CD4-positive, CD25-positive, alpha-beta regulatory T cell (primary cell): Measurements from ENCODE around the gene PAPPA. TPM values are rescaled to one million over a fixed set of nuclear protein-coding genes. Genes with fewer than 3 reads are reported as not detected.

Experiments
- ATAC-seq, 2 donors: fragments of 150-1000 bp; cut with Tn5 transposase; one replicate each; pipeline ENCODE4 v1.10.0; 2021; ENCODE audit warnings: low read depth in 2 of 2, moderate number of reproducible peaks in 2 of 2, moderate library complexity in 1 of 2
- DNase-seq, 3 donors: peaks; one replicate each; pipeline versions ENCODE4 v3.0.0 to v3.0.0-alpha.2; 2012 to 2022; ENCODE audit warnings: mixed read lengths in 1 of 3
- H3K27ac ChIP-seq: one replicate; pipeline ENCODE4 v1.7.0; 2013; ENCODE audit warnings: mild to moderate bottlenecking, low read length; ENCODE audit not compliant: insufficient read depth, poor library complexity, severe bottlenecking
- H3K27me3 ChIP-seq: one replicate; pipeline ENCODE4 v1.7.0; 2013; ENCODE audit warnings: low read length; ENCODE audit not compliant: control insufficient read depth, insufficient read depth
- H3K36me3 ChIP-seq: one replicate; pipeline ENCODE4 v1.7.0; 2013; ENCODE audit warnings: mild to moderate bottlenecking, low read length, moderate library complexity; ENCODE audit not compliant: control insufficient read depth, insufficient read depth
- H3K4me1 ChIP-seq: 2 replicates; pipeline ENCODE4 v1.7.0; 2013; ENCODE audit warnings: mild to moderate bottlenecking, low read length; ENCODE audit not compliant: insufficient read depth, control insufficient read depth, poor library complexity, severe bottlenecking
- H3K4me3 ChIP-seq: one replicate; pipeline ENCODE4 v1.7.0; 2013; ENCODE audit warnings: low read depth, mild to moderate bottlenecking, low read length, moderate library complexity
- H3K9me3 ChIP-seq, 2 experiments: 1 replicate in 1 of 2; 2 replicates in 1 of 2; pipeline ENCODE4 v1.7.0; 2013; ENCODE audit warnings: low read length in 2 of 2, mild to moderate bottlenecking in 1 of 2, moderate library complexity in 1 of 2; ENCODE audit not compliant: control insufficient read depth in 2 of 2
- H3K27ac Mint-ChIP-seq, 3 donors: one replicate each; pipeline ENCODE4 v1.8.0; 2020 to 2022; ENCODE audit warnings: mild to moderate bottlenecking in 3 of 3, mixed read lengths in 3 of 3, moderate library complexity in 2 of 3
- H3K27me3 Mint-ChIP-seq: one replicate; pipeline ENCODE4 v1.8.0; 2022; ENCODE audit warnings: mild to moderate bottlenecking, mixed read lengths
- H3K36me3 Mint-ChIP-seq: one replicate; pipeline ENCODE4 v1.8.0; 2020; ENCODE audit warnings: mixed read lengths
- H3K4me1 Mint-ChIP-seq, 4 donors: one replicate each; pipeline ENCODE4 v1.8.0; 2020 to 2022; ENCODE audit warnings: mixed read lengths in 4 of 4, mild to moderate bottlenecking in 1 of 4
- H3K4me3 Mint-ChIP-seq, 4 donors: one replicate each; pipeline ENCODE4 v1.8.0; 2020 to 2022; ENCODE audit warnings: mild to moderate bottlenecking in 4 of 4, mixed read lengths in 4 of 4, moderate library complexity in 3 of 4
- H3K9me3 Mint-ChIP-seq, 7 donors: one replicate each; pipeline ENCODE4 v1.8.0; 2020 to 2022; ENCODE audit warnings: mixed read lengths in 7 of 7, mild to moderate bottlenecking in 3 of 7, moderate library complexity in 2 of 7
- polyA plus RNA-seq, 4 donors: library from polyadenylated mRNA; unstranded; fragments of 300-500 nt; fragmentation: Illumina TruSeq; gene quantifications; one replicate each; pipeline ENCODE4 v1.2.3, GENCODE V29; 2021
- total RNA-seq: library from RNA; stranded (reverse); gene quantifications from one replicate; pipeline ENCODE4 v1.2.3, GENCODE V29; 2022

PAPPA gene
- total and polyA plus RNA-seq, 5 donors from 2014 or later, result 0.01 to 0.42 (median 0.09) TPM; not detected in 1

GRCh38 chr9:116447934-116448333 is 294.3 kb downstream of the PAPPA start:
- H3K9me3 ChIP-seq, result no peaks in the 10 kb centered on the region
- ATAC-seq (no peak), DNase-seq (no peak)
- no peaks in the 10 kb centered on the region for H3K9me3 Mint-ChIP-seq
- H3K27ac ChIP-seq, result no peak overlapping the region
- no peaks in the 10 kb centered on the region for H3K27me3 Mint-ChIP-seq
- H3K4me1 Mint-ChIP-seq, result no peaks in the 10 kb centered on the region
- no peaks in the 10 kb centered on the region for H3K4me1 ChIP-seq
- no peaks in the 10 kb centered on the region for H3K36me3 ChIP-seq
- H3K27ac Mint-ChIP-seq, result no peak overlapping the region
- no peak overlapping the region for H3K4me3 Mint-ChIP-seq
- H3K4me3 ChIP-seq, result no peak overlapping the region
- H3K27me3 ChIP-seq, result no peaks in the 10 kb centered on the region
- H3K36me3 Mint-ChIP-seq, result peaks cover 10% of the 10 kb centered on the region

- no peaks in the 10 kb centered on the region for H3K27me3 Mint-ChIP-seq
These were observed 294.8 kb downstream of the PAPPA start for GRCh38 chr9:116448431-116448830.

GRCh38 chr9:116449949-116450348 is 296.4 kb downstream of the PAPPA start:
- Mint-ChIP-seq H3K4me3 (no peak overlapping the region), H3K36me3 (peaks cover 10% of the 10 kb centered on the region), H3K27ac (no peak overlapping the region), H3K9me3 (peaks cover 0 to 4% (median 0%) of the 10 kb centered on the region in 7 donors), H3K27me3 (no peaks in the 10 kb centered on the region), H3K4me1 (no peaks in the 10 kb centered on the region)
- Histone ChIP-seq H3K36me3 (no peaks in the 10 kb centered on the region), H3K27me3 (no peaks in the 10 kb centered on the region), H3K27ac (no peak overlapping the region), H3K4me3 (no peak overlapping the region), H3K9me3 (no peaks in the 10 kb centered on the region), H3K4me1 (no peaks in the 10 kb centered on the region)
- ATAC-seq, result no peak
- no peak for DNase-seq

More at GRCh38 chr9:116448431-116448830, 294.8 kb downstream of the PAPPA start:
- H3K4me1 ChIP-seq, result no peaks in the 10 kb centered on the region
- ATAC-seq (no peak), DNase-seq (no peak)
- Mint-ChIP-seq H3K27ac (no peak overlapping the region), H3K4me3 (no peak overlapping the region), H3K36me3 (peaks cover 10% of the 10 kb centered on the region), H3K9me3 (no peaks in the 10 kb centered on the region), H3K4me1 (no peaks in the 10 kb centered on the region)
- no peaks in the 10 kb centered on the region for H3K27me3 ChIP-seq
- H3K27ac ChIP-seq, result no peak overlapping the region
- no peaks in the 10 kb centered on the region for H3K9me3 ChIP-seq
- no peaks in the 10 kb centered on the region for H3K36me3 ChIP-seq
- H3K4me3 ChIP-seq, result no peak overlapping the region

- no peak overlapping the region for H3K27ac Mint-ChIP-seq
- no peaks in the 10 kb centered on the region for H3K27me3 Mint-ChIP-seq
- peaks cover 0 to 4% (median 0%) of the 10 kb centered on the region in 7 donors for H3K9me3 Mint-ChIP-seq
- H3K4me1 Mint-ChIP-seq, result no peaks in the 10 kb centered on the region
- Histone ChIP-seq H3K27ac (no peak overlapping the region), H3K36me3 (no peaks in the 10 kb centered on the region), H3K27me3 (no peaks in the 10 kb centered on the region), H3K4me1 (no peaks in the 10 kb centered on the region), H3K9me3 (no peaks in the 10 kb centered on the region), H3K4me3 (no peak overlapping the region)
- DNase-seq, result no peak
- H3K4me3 Mint-ChIP-seq, result peak overlapping the region in 1 of 4 donors; percentile 77
- ATAC-seq, result no peak
- peaks cover 10% of the 10 kb centered on the region for H3K36me3 Mint-ChIP-seq
These were observed 297.0 kb downstream of the PAPPA start for GRCh38 chr9:116450378-116451139.

- no peaks in the 10 kb centered on the region for H3K4me1 ChIP-seq
- no peaks in the 10 kb centered on the region for H3K36me3 ChIP-seq
- H3K9me3 ChIP-seq, result no peaks in the 10 kb centered on the region
- H3K4me1 Mint-ChIP-seq, result no peaks in the 10 kb centered on the region
- no peak overlapping the region for H3K4me3 ChIP-seq
- no peaks in the 10 kb centered on the region for H3K27me3 Mint-ChIP-seq
- no peak overlapping the region for H3K27ac Mint-ChIP-seq
- peaks cover 0 to 8% (median 3%) of the 10 kb centered on the region in 7 donors for H3K9me3 Mint-ChIP-seq
- peaks cover 10% of the 10 kb centered on the region for H3K36me3 Mint-ChIP-seq
- ATAC-seq (no peak), DNase-seq (no peak)
- no peak overlapping the region for H3K27ac ChIP-seq
- no peak overlapping the region for H3K4me3 Mint-ChIP-seq
- H3K27me3 ChIP-seq, result no peaks in the 10 kb centered on the region
These were observed 298.0 kb downstream of the PAPPA start for GRCh38 chr9:116451500-116452115.
